ENCODE measurements around the gene FOXK2.

DNA sequence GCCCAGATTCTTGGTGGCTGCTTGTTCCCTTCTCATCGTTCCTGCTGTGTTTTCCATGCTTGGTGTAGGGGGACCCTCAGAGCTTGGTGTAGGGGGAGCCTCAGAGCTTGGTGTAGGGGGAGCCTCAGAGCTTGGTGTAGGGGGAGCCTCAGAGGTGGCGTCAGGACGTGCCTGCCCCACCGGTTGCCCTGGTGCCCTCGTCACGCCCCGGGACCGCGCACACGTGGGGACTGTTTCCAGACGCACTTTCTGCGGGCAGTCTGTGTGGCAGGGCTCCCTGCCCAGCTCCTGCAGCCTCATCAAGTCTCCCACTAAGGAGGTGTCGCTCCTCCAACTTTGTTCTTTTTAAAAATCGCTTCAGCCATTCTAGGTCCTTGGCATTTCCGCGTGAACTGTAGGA is 76.8 kb downstream of the FOXK2 start:
- TF ChIP-seq, protein P1, sequence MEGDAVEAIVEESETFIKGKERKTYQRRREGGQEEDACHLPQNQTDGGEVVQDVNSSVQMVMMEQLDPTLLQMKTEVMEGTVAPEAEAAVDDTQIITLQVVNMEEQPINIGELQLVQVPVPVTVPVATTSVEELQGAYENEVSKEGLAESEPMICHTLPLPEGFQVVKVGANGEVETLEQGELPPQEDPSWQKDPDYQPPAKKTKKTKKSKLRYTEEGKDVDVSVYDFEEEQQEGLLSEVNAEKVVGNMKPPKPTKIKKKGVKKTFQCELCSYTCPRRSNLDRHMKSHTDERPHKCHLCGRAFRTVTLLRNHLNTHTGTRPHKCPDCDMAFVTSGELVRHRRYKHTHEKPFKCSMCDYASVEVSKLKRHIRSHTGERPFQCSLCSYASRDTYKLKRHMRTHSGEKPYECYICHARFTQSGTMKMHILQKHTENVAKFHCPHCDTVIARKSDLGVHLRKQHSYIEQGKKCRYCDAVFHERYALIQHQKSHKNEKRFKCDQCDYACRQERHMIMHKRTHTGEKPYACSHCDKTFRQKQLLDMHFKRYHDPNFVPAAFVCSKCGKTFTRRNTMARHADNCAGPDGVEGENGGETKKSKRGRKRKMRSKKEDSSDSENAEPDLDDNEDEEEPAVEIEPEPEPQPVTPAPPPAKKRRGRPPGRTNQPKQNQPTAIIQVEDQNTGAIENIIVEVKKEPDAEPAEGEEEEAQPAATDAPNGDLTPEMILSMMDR (IDR thresholded peaks at IDR 0.05): no peak
- no peak for TF ChIP-seq POLR2A (IDR thresholded peaks at IDR 0.05)
